Activated naive CD4-positive, alpha-beta T cell treated with anti-CD3 and anti-CD28 coated beads, Interleukin-2, amount 50 U/mL, for 16 hours (primary cell): ENCODE data around the gene NOL12.
"Not testable (repeated sequence)": the region's sequence is repeated elsewhere in the genome, so short reads cannot be mapped to it uniquely, and the experiment has no call there.

Experiments
- DNase-seq: peaks from one replicate; pipeline ENCODE4 v3.0.0-alpha.2; 2020

Gene NOL12

GRCh38 chr22:37716708-37717107 is 30.6 kb downstream of the NOL12 start:
- DNase-seq, result no peak

- not testable (repeated sequence) for DNase-seq
Observed at GRCh38 chr22:37717235-37717634, 31.1 kb downstream of the NOL12 start.

GRCh38 chr22:37717746-37718305 is 31.7 kb downstream of the NOL12 start:
- not testable (repeated sequence) for DNase-seq

GRCh38 chr22:37725551-37726240 is 39.6 kb downstream of the NOL12 start:
- DNase-seq, result no peak

GRCh38 chr22:37726241-37726887 is 40.2 kb downstream of the NOL12 start:
- DNase-seq, result no peak

GRCh38 chr22:37728620-37729019 is 42.5 kb downstream of the NOL12 start:
- DNase-seq, result no peak

- no peak for DNase-seq
Observed at GRCh38 chr22:37731804-37732471, 45.8 kb downstream of the NOL12 start.

GRCh38 chr22:37732699-37733607 is 46.8 kb downstream of the NOL12 start:
- no peak for DNase-seq

GRCh38 chr22:37733625-37734401 is 47.7 kb downstream of the NOL12 start:
- DNase-seq, result no peak

- DNase-seq, result no peak
Observed at GRCh38 chr22:37734402-37734700, 48.2 kb downstream of the NOL12 start.

- no peak for DNase-seq
Observed at GRCh38 chr22:37734964-37735451, 48.9 kb downstream of the NOL12 start.

- DNase-seq, result no peak
Observed at GRCh38 chr22:37739035-37739434, 52.9 kb downstream of the NOL12 start.

- DNase-seq, result no peak
Observed at GRCh38 chr22:37739611-37740049, 53.5 kb downstream of the NOL12 start.

GRCh38 chr22:37740455-37741311 is 54.5 kb downstream of the NOL12 start:
- DNase-seq, result no peak

GRCh38 chr22:37741312-37741795 is 55.2 kb downstream of the NOL12 start:
- DNase-seq, result no peak

GRCh38 chr22:37742376-37743171 is 56.4 kb downstream of the NOL12 start:
- no peak for DNase-seq
